BE2C (cell line): ENCODE results near the gene SCN1B.
"Not testable (repeated sequence)": the region's sequence is repeated elsewhere in the genome, so short reads cannot be mapped to it uniquely, and the experiment has no call there.

Experiments used
- DNase-seq: peaks from one replicate; pipeline ENCODE4 v3.0.0-alpha.2; 2020
- H3K27me3 ChIP-seq: fragments of 250-450 bp; sonication (Bioruptor Pico); 2 replicates; pipeline ENCODE4 v1.5.1; 2020; ENCODE audit warnings: mild to moderate bottlenecking
- H3K36me3 ChIP-seq: fragments of 250-450 bp; sonication (Bioruptor Pico); 2 replicates; pipeline ENCODE4 v1.5.1; 2020; ENCODE audit warnings: mild to moderate bottlenecking
- H3K4me1 ChIP-seq: fragments of 250-450 bp; sonication (Bioruptor Pico); 2 replicates; pipeline ENCODE4 v1.5.1; 2020
- H3K4me3 ChIP-seq: 2 replicates; pipeline ENCODE4 v1.5.1; 2011; ENCODE audit warnings: low read depth, low read length
- H3K9me3 ChIP-seq: fragments of 250-450 bp; sonication (Bioruptor Pico); 2 replicates; pipeline ENCODE4 v1.5.1; 2020
- CTCF ChIP-seq: IDR thresholded peaks from 2 replicates; pipeline ENCODE4 v1.5.1; 2012; ENCODE audit warnings: mild to moderate bottlenecking, low read depth, low read length

SCN1B gene

GRCh38 chr19:35045667-35046300, 15.5 kb downstream of the SCN1B start:
- Histone ChIP-seq H3K4me3 (no peak overlapping the region), H3K4me1 (no peaks in the 10 kb centered on the region; the same call in 1 of the 2 replicates), H3K36me3 (no peaks in the 10 kb centered on the region), H3K9me3 (no peaks in the 10 kb centered on the region), H3K27me3 (no peaks in the 10 kb centered on the region)
- TF ChIP-seq CTCF, result no peak; the same call in 1 of the 2 replicates
- DNase-seq, result no peak

- Histone ChIP-seq H3K27me3 (no peaks in the 10 kb centered on the region), H3K4me1 (no peaks in the 10 kb centered on the region), H3K4me3 (no peak overlapping the region), H3K9me3 (no peaks in the 10 kb centered on the region), H3K36me3 (no peaks in the 10 kb centered on the region)
- no peak for TF ChIP-seq CTCF
- DNase-seq, result no peak
Measured at GRCh38 chr19:35046461-35046860, 16.2 kb downstream of the SCN1B start.

- Histone ChIP-seq H3K9me3 (no peaks in the 10 kb centered on the region), H3K36me3 (no peaks in the 10 kb centered on the region), H3K27me3 (no peaks in the 10 kb centered on the region), H3K4me1 (no peaks in the 10 kb centered on the region), H3K4me3 (no peak overlapping the region)
- peak; percentile 56 for DNase-seq
- TF ChIP-seq CTCF, result no peak
Measured at GRCh38 chr19:35048911-35049411, 18.7 kb downstream of the SCN1B start.

- Histone ChIP-seq H3K36me3 (no peaks in the 10 kb centered on the region), H3K9me3 (no peaks in the 10 kb centered on the region), H3K4me3 (no peak overlapping the region), H3K27me3 (no peaks in the 10 kb centered on the region), H3K4me1 (no peaks in the 10 kb centered on the region)
- TF ChIP-seq CTCF, result no peak
- DNase-seq, result no peak
Measured at GRCh38 chr19:35049456-35049855, 19.2 kb downstream of the SCN1B start.

GRCh38 chr19:35050662-35051061, 20.4 kb downstream of the SCN1B start:
- not testable (repeated sequence) for H3K4me1 ChIP-seq, H3K4me3 ChIP-seq, H3K36me3 ChIP-seq, H3K27me3 ChIP-seq, DNase-seq, H3K9me3 ChIP-seq

- H3K27me3 ChIP-seq, DNase-seq, H3K9me3 ChIP-seq, H3K36me3 ChIP-seq, H3K4me3 ChIP-seq, H3K4me1 ChIP-seq: not testable (repeated sequence)
Measured at GRCh38 chr19:35051268-35051667, 21.0 kb downstream of the SCN1B start.

GRCh38 chr19:35051796-35052195, 21.5 kb downstream of the SCN1B start:
- H3K4me3 ChIP-seq, result no peak overlapping the region
- H3K4me1 ChIP-seq, result no peaks in the 10 kb centered on the region
- no peaks in the 10 kb centered on the region for H3K36me3 ChIP-seq
- no peak for DNase-seq
- H3K27me3 ChIP-seq, result peaks cover 4% of the 10 kb centered on the region; the same call in 1 of the 2 replicates
- no peaks in the 10 kb centered on the region; the same call in 1 of the 2 replicates for H3K9me3 ChIP-seq
- no peak for TF ChIP-seq CTCF
